HEK293 (cell line): Measurements from ENCODE around the gene CARD11.

Experiments used
- CTCF ChIA-PET: fragments of 350-600 bp; formaldehyde crosslinking; extraction: SDS; loops from one replicate; lab custom pipeline; 2021; ENCODE audit warnings: antibody characterized with exemption; lab: Yijun Ruan, JAX
- POLR2A ChIA-PET: fragments of 300-600 bp; formaldehyde crosslinking; extraction: SDS; loops from one replicate; lab custom pipeline; 2020; ENCODE audit warnings: antibody characterized with exemption, inconsistent platforms; lab: Yijun Ruan, JAX
- H3K27ac ChIP-seq: fragments of 200-500 bp; sonication (Bioruptor generic); 2 replicates; pipeline ENCODE4 v1.5.1; 2014; ENCODE audit warnings: low read depth, low read length, control low read depth, inconsistent platforms; ENCODE audit errors: extremely low read depth
- H3K36me3 ChIP-seq, 2 experiments: fragments of 200-500 bp in 1 of 2; sonication (Bioruptor generic) in 1 of 2; 1 replicate in 1 of 2; 2 replicates in 1 of 2; pipeline ENCODE4 v1.5.1; 2014 to 2017; ENCODE audit warnings: inconsistent platforms in 2 of 2, low read length in 2 of 2; ENCODE audit not compliant: control insufficient read depth in 2 of 2, insufficient read depth in 1 of 2
- H3K4me1 ChIP-seq: fragments of 200-500 bp; sonication (Bioruptor generic); 2 replicates; pipeline ENCODE4 v1.5.1; 2014; ENCODE audit warnings: mild to moderate bottlenecking, low read length, inconsistent platforms; ENCODE audit not compliant: control insufficient read depth, insufficient read depth
- H3K4me3 ChIP-seq: 2 replicates; pipeline ENCODE4 v1.5.1; 2011; ENCODE audit warnings: low read depth, mild to moderate bottlenecking, control low read depth, low read length, moderate library complexity
- H3K9me3 ChIP-seq: fragments of 200-500 bp; sonication (Bioruptor generic); 2 replicates; pipeline ENCODE4 v1.5.1; 2014; ENCODE audit warnings: low read depth, low read length, inconsistent platforms; ENCODE audit not compliant: control insufficient read depth, insufficient read depth
- AEBP2 ChIP-seq: fragments of 450-650 bp; formaldehyde crosslinking; IDR thresholded peaks from 2 replicates; pipeline ENCODE4 v1.5.1; 2016; ENCODE audit warnings: missing biosample characterization, missing genetic modification characterization, borderline replicate concordance
- GFI1B ChIP-seq: fragments of 450-650 bp; formaldehyde crosslinking; IDR thresholded peaks from 2 replicates; pipeline ENCODE4 v1.5.1; 2016; ENCODE audit warnings: missing biosample characterization, missing genetic modification characterization
- KLF7 ChIP-seq: fragments of 450-650 bp; formaldehyde crosslinking; IDR thresholded peaks from 2 replicates; pipeline ENCODE4 v1.5.1; 2016; ENCODE audit warnings: missing biosample characterization, missing genetic modification characterization, borderline replicate concordance
- PRDM6 ChIP-seq: fragments of 450-650 bp; formaldehyde crosslinking; IDR thresholded peaks from 2 replicates; pipeline ENCODE4 v1.5.1; 2017; ENCODE audit warnings: missing biosample characterization, missing genetic modification characterization
- SP2 ChIP-seq: fragments of 450-650 bp; formaldehyde crosslinking; IDR thresholded peaks from 2 replicates; pipeline ENCODE4 v1.5.1; 2016; ENCODE audit warnings: missing biosample characterization, missing genetic modification characterization
- ZNF174 ChIP-seq: fragments of 450-650 bp; formaldehyde crosslinking; IDR thresholded peaks from 2 replicates; pipeline ENCODE4 v1.5.0; 2017; ENCODE audit warnings: missing biosample characterization, mild to moderate bottlenecking, missing genetic modification characterization
- ZNF266 ChIP-seq: fragments of 450-650 bp; formaldehyde crosslinking; IDR thresholded peaks from 2 replicates; pipeline ENCODE4 v1.5.1; 2016; ENCODE audit warnings: missing biosample characterization, missing genetic modification characterization, low read depth
- ZNF37A ChIP-seq: fragments of 450-650 bp; IDR thresholded peaks from 2 replicates; pipeline ENCODE4 v1.5.1; 2018; ENCODE audit warnings: missing biosample characterization, missing genetic modification characterization
- ZNF398 ChIP-seq: fragments of 450-650 bp; formaldehyde crosslinking; IDR thresholded peaks from 2 replicates; pipeline ENCODE4 v1.5.1; 2017; ENCODE audit warnings: missing biosample characterization, missing genetic modification characterization
- ZNF473 ChIP-seq: fragments of 450-650 bp; formaldehyde crosslinking; IDR thresholded peaks from 2 replicates; pipeline ENCODE4 v1.5.1; 2017; ENCODE audit warnings: missing biosample characterization, missing genetic modification characterization
- ZNF510 ChIP-seq: fragments of 450-650 bp; formaldehyde crosslinking; IDR thresholded peaks from 2 replicates; pipeline ENCODE4 v1.5.1; 2018; ENCODE audit warnings: mild to moderate bottlenecking, missing genetic modification characterization, missing biosample characterization; ENCODE audit not compliant: insufficient replicate concordance
- ZNF558 ChIP-seq: fragments of 450-650 bp; formaldehyde crosslinking; IDR thresholded peaks from 2 replicates; pipeline ENCODE4 v1.5.1; 2016; ENCODE audit warnings: missing biosample characterization, missing genetic modification characterization
- ZNF585B ChIP-seq: fragments of 450-650 bp; formaldehyde crosslinking; IDR thresholded peaks from 2 replicates; pipeline ENCODE4 v1.5.1; 2016; ENCODE audit warnings: missing biosample characterization, missing genetic modification characterization
- ZNF600 ChIP-seq: fragments of 450-650 bp; formaldehyde crosslinking; IDR thresholded peaks from 2 replicates; pipeline ENCODE4 v1.5.1; 2016; ENCODE audit warnings: missing biosample characterization, missing genetic modification characterization
- ZNF670 ChIP-seq: fragments of 450-650 bp; formaldehyde crosslinking; IDR thresholded peaks from 2 replicates; pipeline ENCODE4 v1.5.1; 2016; ENCODE audit warnings: missing biosample characterization, missing genetic modification characterization, low read depth
- ZSCAN30 ChIP-seq: fragments of 450-650 bp; IDR thresholded peaks from 2 replicates; pipeline ENCODE4 v1.5.1; 2018; ENCODE audit warnings: missing biosample characterization, mild to moderate bottlenecking, missing genetic modification characterization, moderate library complexity
- ZSCAN5A ChIP-seq: fragments of 450-650 bp; formaldehyde crosslinking; IDR thresholded peaks from 2 replicates; pipeline ENCODE4 v1.5.1; 2016; ENCODE audit warnings: missing biosample characterization, missing genetic modification characterization
- TF ChIP-seq, protein P1 (sequence below): fragments of 450-650 bp; formaldehyde crosslinking; IDR thresholded peaks from 2 replicates; pipeline ENCODE4 v1.5.1; 2016; ENCODE audit warnings: missing biosample characterization, missing genetic modification characterization
- TF ChIP-seq, protein P2 (sequence below): fragments of 450-650 bp; formaldehyde crosslinking; IDR thresholded peaks from 2 replicates; pipeline ENCODE4 v1.5.1; 2017; ENCODE audit warnings: missing biosample characterization, mild to moderate bottlenecking, missing genetic modification characterization, moderate library complexity

Gene CARD11

GRCh38 chr7:2929321-2930201, 114.1 kb downstream of the CARD11 start:
- H3K4me3 ChIP-seq = no peak overlapping the region
- TF ChIP-seq ZNF670 (tag by site-specific recombination) (no peak), SP2 (tag by site-specific recombination) (no peak), ZNF174 (tag by site-specific recombination) (no peak), ZNF558 (tag by site-specific recombination) (no peak), ZSCAN5A (tag by site-specific recombination) (no peak), ZNF585B (tag by site-specific recombination) (no peak), GFI1B (no peak), ZNF398 (tag by site-specific recombination) (no peak), ZNF510 (tag by site-specific recombination) (no peak), PRDM6 (no peak), ZNF473 (tag by site-specific recombination) (no peak), KLF7 (no peak), ZNF266 (no peak), ZNF37A (tag by site-specific recombination) (no peak), AEBP2 (no peak), ZNF600 (tag by site-specific recombination) (no peak), ZSCAN30 (no peak)
- TF ChIP-seq, protein P1, sequence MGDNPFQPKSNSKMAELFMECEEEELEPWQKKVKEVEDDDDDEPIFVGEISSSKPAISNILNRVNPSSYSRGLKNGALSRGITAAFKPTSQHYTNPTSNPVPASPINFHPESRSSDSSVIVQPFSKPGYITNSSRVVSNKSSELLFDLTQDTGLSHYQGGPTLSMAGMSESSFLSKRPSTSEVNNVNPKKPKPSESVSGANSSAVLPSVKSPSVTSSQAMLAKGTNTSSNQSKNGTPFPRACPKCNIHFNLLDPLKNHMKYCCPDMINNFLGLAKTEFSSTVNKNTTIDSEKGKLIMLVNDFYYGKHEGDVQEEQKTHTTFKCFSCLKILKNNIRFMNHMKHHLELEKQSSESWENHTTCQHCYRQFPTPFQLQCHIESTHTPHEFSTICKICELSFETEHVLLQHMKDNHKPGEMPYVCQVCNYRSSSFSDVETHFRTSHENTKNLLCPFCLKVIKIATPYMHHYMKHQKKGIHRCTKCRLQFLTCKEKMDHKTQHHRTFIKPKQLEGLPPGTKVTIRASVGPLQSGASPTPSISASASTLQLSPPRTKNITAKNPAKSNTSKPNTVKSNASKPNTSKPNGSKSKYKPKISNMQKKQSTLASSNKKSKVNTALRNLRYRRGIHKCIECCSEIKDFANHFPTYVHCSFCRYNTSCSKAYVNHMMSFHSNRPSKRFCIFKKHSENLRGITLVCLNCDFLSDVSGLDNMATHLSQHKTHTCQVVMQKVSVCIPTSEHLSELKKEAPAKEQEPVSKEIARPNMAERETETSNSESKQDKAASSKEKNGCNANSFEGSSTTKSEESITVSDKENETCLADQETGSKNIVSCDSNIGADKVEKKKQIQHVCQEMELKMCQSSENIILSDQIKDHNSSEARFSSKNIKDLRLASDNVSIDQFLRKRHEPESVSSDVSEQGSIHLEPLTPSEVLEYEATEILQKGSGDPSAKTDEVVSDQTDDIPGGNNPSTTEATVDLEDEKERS (tag by site-specific recombination) = no peak
- TF ChIP-seq, protein P2, sequence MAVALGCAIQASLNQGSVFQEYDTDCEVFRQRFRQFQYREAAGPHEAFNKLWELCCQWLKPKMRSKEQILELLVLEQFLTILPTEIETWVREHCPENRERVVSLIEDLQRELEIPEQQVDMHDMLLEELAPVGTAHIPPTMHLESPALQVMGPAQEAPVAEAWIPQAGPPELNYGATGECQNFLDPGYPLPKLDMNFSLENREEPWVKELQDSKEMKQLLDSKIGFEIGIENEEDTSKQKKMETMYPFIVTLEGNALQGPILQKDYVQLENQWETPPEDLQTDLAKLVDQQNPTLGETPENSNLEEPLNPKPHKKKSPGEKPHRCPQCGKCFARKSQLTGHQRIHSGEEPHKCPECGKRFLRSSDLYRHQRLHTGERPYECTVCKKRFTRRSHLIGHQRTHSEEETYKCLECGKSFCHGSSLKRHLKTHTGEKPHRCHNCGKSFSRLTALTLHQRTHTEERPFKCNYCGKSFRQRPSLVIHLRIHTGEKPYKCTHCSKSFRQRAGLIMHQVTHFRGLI = no peak
- CTCF ChIA-PET = interaction anchor here (0.6 kb wide), 1 partner anchor 135 kb away, joined by 4 read pairs; no protein-coding TSS in a partner anchor

More at GRCh38 chr7:2929321-2930201, 114.1 kb downstream of the CARD11 start:
- Histone ChIP-seq H3K9me3 (no peaks in the 10 kb centered on the region), H3K27ac (no peak overlapping the region), H3K36me3 (no peaks in the 10 kb centered on the region), H3K4me1 (no peaks in the 10 kb centered on the region)
- POLR2A ChIA-PET = no interaction called here
